Glomerular endothelial cell (primary cell): Measurements from ENCODE around the gene EPM2A. TPM values are rescaled to one million over a fixed set of nuclear protein-coding genes. Genes with fewer than 3 reads are reported as not detected.
"Not testable (repeated sequence)": the region's sequence is repeated elsewhere in the genome, so short reads cannot be mapped to it uniquely, and the experiment has no call there.

Experiments
- DNase-seq: peaks from one replicate; pipeline ENCODE4 v3.0.0-alpha.2; 2011; ENCODE audit warnings: low read depth, low spot score; ENCODE audit errors: extremely low read depth
- total RNA-seq: library from RNA; depleted of rRNA; stranded (reverse); fragments of >200 nt; gene quantifications from 2 replicates; pipeline ENCODE4 v1.2.3, GENCODE V29; 2015

The EPM2A gene
- total RNA-seq, 1 donor from 2014 or later: 3.3 TPM

- DNase-seq: no peak
Measured at GRCh38 chr6:145733207-145733606, 2.1 kb downstream of the EPM2A start.

DNA sequence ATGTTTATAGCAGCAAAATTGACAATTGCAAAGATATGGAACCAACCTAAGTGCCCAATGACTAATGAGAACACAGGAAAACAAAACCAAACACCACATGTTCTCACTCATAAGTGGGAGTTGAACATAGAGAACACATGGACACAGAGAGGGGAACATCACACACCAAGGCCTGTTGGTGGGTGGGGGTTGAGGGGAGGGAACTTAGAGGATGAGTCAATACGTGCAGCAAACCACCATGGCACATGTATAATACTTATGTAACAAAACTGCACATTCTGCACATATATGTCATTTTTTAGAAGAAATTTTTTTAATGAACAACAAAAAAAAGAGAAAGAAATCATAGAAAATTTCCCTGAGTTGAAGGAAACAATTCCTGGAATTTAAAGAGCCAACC is 3.9 kb downstream of the EPM2A start:
- DNase-seq: no peak

DNA sequence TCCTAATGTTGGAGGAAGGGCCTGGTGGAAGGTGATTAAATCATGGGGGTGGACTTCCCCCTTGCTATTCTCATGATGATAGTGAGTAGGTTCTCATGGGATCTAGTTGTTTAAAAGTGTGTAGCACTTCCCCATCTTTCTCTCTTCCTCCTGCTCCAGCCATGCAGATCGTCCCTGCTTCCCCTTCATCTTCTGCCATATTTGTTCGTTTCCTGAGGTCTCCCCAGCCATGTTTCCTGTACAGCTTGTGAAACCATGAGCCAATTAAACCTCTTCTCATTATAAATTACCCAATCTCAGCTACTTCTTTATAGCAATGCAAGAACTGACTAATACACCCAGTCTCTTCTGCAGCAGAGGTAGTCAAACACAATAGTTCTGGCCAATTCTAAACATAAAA is 5.4 kb downstream of the EPM2A start:
- no peak for DNase-seq

DNA sequence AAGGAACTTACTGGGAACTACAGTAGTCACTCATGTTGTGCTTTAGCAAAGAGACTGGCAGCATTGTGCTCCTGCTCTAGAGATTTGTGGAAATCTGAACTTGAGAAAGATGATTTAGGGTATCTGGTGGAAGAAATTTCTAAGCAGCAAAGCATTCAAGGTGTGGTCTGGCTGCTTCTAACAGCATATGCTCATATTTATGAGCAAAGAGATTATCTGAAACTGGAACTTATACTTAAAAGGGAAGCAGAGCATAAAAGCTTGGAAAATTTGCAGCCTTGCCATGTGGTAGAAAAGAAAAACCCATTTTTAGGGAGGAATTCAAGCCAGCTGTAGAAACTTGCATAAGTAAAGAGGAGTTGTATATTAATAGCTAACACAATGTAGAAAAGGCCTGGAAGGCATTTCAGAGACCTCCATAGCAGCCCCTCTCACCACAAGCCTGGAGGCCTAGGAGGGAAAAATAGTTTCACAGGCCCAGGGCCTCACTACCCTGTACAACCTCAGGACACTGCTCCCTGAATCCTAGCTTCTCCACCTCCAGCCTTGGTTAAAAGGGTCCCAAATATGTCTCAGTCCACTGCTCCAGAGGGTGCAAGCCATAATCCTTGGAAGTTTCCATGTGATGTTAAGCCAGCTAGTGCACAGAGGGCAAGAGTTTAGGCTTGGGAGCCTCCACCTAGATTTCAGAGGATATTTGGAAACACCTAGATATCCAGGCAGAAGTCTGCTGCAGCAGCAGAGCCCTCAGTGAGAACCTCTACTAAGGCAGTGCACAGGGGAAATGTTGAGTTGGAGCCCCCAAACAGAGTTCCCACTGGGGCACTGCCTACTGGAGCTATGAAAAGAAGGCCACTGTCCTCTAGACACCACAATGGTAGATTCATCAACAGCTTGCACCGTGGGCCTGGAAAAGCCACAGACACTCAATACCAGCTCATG is 6.6 kb downstream of the EPM2A start:
- no peak for DNase-seq

- no peak for DNase-seq
Measured at GRCh38 chr6:145727817-145728388, 7.4 kb downstream of the EPM2A start.

DNA sequence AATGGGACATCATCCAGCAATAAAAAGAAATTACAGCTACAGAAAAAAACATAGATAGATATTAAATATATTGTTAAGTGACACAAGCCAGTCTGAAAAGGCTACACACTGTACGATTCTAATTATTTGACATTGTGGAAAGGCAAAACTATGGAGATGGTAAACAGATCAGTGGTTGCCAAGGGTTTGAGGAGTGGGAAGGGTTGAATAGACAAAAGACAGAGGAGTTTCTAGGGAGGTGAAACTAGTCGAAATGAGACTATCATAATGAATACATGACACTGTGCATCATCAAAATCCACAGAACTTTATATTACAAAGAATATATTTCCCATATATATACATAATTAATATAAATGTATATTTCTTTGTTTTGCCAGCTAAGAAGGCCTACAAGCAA is 9.8 kb downstream of the EPM2A start:
- DNase-seq: no peak

DNA sequence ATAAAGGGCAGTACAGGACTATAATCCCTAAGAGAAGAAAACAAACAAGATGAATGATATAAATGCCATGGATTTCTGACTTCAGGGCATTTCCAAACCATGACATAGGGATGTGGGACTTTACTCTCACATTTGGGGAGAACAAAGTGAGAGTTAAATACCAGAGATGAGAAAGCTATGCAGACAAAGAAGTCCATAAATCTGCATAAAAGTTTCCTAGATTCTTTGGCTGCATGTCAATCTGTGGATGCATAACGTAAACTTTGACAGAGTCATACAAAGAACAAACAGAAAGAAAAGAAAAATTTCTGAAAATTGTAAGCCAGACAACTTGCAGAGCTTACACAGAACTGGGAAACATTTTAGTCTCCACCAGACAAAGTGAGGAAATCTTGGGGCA is 11.7 kb downstream of the EPM2A start:
- DNase-seq: no peak

DNA sequence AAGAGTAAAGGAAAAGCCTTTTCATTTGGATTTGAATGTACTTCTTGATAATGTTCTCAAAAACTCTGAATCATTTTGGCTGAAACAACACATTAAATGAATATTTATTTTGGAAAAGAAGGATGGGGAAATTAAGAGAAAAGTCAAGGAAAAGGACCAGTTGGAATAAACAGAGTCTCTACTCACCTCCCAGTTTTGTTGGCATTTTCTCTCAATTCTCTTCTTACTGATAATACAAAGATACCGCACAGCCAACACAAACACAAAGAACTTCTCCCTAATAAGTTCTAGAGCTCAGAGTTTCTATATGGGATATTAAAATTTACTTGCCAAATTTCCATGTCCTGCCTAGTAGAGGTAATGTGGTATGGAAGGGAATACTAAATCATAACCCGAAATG is 13.1 kb downstream of the EPM2A start:
- DNase-seq: no peak

DNA sequence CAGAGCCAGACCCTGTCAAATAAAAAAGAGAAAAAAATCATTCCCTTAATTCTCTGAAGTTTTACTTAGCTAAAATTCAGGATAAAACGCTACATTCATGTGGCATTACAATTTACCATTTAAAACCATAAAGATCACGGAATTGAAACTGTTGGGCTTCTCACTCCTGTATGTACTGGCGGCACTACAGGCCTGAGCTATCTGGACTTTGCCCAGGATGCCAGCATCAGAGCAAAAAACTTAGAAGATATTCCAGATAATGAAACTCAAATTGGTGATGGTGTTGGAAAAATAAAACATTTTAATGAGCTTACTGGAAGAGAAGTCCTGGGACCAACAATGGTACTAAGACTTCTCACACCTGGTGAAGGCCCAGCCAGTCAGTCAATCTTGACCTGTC is 14.2 kb downstream of the EPM2A start:
- DNase-seq: no peak

- no peak for DNase-seq
Measured at GRCh38 chr6:145715426-145715825, 19.9 kb downstream of the EPM2A start.

DNA sequence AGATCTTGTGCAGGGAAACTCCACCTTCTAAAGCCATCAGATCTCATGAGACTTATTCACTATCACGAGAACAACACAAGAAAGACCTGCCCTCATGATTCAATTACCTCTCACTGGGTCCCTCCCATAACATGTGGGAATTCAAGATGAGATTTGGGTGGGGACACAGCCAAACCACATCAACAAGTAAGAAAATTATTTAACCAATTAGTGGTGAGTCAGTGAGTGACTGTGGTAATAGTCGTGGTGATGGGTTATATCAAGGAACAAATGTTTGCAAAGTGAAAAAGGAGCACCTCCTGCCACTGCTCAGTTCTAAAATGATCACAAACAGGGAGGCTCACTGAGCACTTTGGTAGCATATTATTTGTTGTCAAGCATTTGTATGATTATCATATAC is 20.6 kb downstream of the EPM2A start:
- no peak for DNase-seq

DNA sequence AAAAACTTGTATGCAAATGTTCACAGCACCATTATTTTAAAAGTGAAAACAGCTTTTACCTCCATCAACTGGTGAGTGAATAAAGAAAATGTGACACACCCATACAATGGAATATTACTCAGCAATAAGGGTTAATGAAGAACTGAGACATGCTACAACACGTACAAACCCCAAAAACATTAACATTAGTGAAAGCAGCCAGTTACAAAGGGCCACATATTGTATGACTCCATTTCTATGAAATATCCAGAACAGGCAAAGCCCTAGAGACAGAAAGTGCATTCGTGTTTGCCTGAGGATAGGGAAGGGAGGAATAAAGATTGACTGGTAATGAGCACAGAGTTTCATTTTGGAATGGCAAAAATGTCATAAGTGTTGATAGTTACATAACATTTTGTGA is 21.5 kb downstream of the EPM2A start:
- DNase-seq: no peak

- DNase-seq: no peak
Measured at GRCh38 chr6:145711372-145711771, 23.9 kb downstream of the EPM2A start.

- DNase-seq: no peak
Measured at GRCh38 chr6:145707397-145707796, 27.9 kb downstream of the EPM2A start.

- peak; percentile 57 for DNase-seq
Measured at GRCh38 chr6:145705561-145705960, 29.8 kb downstream of the EPM2A start.

DNA sequence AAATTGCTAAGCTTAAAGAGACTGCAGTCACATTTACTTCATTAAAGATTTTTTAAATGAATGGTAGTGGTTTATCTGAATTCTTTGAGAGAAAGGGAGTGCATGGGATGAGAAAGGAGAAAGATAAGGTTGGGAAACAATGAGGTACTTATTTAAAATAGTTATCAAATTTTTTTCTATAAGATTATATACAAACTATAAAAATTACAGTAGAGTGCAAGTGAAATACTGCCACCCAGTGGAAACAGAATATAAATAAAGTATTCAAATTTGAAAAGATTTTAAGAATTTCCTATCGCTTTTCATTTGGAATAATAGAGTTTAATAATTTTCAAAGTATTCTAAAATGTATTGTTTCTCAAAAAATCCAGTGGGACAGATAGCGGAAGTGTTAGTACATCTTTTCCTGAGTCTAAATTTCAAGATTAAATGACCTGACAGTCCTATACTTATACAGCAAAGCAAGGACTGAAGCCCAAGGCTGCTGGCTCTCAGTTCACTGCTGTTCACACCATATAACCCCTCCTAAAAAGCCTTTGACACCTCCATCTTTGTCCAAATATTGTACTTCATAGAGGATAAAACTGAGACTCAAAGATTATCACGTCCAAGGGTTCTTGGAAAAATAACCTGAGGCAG is 31.1 kb downstream of the EPM2A start:
- DNase-seq: no peak

- DNase-seq: no peak
Measured at GRCh38 chr6:145699462-145699861, 35.9 kb downstream of the EPM2A start.

DNA sequence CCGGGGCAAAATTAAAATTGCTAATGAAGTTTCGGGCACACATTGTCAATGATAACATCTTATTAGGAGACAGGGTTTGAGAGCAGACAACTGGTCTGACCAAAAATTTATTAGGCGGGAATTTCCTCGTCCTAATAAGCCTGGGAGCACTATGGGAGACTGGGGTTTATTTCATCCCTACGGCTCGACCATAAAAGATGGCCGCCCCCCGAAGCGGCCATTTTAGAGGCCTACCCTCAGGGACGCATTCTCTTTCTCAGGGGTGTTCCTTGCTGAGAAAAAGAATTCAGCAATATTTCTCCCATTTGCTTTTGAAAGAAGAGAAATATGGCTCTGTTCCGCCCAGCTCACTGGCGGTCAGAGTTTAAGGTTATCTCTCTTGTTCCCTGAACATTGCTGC is 37.9 kb downstream of the EPM2A start:
- DNase-seq: not testable (repeated sequence)

DNA sequence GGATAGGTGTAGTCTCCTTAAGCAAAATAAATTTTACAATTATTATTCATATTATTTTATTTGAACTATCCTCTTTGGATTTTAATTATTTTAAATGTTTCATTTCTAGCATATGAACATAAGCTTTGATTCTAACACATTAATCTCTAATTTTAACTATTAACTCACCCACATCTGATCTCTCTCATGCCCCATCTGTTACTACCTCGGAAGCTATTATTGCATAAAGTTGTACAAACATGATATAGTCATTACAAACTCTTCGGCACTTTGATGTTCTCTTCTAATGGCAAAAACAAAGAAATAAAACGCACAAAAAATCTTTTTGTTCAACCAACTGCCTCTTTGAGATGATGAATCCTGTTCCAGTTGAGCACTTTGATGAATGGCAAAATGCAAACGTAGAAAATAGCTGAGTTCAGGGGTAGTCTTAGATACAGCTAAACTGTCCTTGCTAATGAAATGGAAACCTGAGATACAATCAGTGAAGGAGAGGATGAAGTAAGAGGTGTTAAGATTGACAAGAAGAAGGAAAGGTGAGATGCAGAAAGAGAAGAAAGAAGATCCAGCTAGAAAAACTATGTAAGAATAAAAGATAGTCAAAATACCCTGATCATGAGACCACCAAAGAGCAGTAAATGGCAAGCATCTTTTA is 41.1 kb downstream of the EPM2A start:
- DNase-seq: no peak

GRCh38 chr6:145690969-145691368 is 44.4 kb downstream of the EPM2A start:
- DNase-seq: no peak

- no peak for DNase-seq
Measured at GRCh38 chr6:145689529-145689928, 45.8 kb downstream of the EPM2A start.
